ENCODE measurements around the gene FKBP15.
"Not testable (repeated sequence)": the region's sequence is repeated elsewhere in the genome, so short reads cannot be mapped to it uniquely, and the experiment has no call there.

FKBP15 gene

DNA sequence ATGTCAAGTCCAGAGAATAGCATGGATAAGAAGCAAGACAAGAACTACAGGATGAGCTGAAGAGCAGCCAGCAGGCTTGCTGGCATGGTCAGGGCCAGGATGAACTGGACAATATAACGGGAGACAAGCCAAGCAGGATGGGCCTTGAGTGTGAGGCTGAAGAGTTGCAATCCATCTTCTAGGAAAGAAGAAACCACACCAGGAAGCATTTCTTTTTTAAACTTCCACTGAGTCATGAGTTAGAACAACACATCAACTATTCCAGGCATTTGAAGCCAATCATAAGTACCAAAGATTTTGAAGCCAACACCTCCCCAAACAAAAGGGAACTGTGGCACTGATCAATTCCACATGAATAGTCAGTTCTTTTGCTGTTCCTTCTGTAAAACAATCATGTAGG is 43.0 kb downstream of the FKBP15 start:
- DNase-seq, result no peak

DNA sequence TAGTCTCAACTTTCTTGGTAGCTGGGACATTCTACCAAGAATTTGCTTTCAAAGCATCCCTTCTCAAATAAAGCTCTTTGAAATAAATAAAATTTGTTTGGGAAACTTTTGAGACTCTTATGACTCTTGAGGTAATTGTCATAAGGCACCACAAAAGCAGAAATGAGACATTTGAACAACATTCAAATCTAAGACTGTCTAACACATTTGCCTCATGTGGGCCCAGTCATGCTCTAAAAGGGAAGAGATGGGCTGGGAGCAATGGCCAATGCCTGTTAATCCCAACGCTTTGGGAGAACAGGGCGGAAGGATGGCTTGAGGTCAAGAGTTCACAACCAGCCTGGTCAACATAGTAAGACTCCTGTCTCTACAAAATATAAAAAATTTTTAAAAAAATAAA is 43.8 kb downstream of the FKBP15 start:
- DNase-seq, result no peak

DNA sequence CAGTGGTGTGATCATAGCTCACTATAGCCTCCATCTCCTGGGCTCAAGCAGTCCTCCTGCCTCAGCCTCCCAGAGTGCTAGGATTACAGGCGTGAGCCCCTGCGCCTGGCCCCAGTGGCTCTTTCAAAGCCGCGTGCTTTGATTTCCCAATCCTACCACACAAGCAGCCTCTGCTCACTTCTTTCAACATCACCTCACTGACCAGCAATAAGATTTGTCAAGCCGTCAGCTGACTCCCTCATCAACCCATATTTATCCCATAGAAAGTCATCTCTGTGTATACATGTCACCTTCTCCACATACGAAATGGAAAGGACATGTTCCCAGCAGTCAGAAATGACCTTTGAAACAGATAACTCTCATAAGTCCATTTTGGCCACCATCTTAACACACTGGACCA is 44.3 kb downstream of the FKBP15 start:
- DNase-seq, result no peak

- no peak for DNase-seq
Measured at GRCh38 chr9:113173341-113173740, 47.7 kb downstream of the FKBP15 start.

- no peak for DNase-seq
Measured at GRCh38 chr9:113168809-113169208, 52.3 kb downstream of the FKBP15 start.

- DNase-seq, result no peak
Measured at GRCh38 chr9:113166039-113166438, 55.0 kb downstream of the FKBP15 start.

GRCh38 chr9:113164536-113165300 is 56.4 kb downstream of the FKBP15 start:
- DNase-seq, result no peak

DNA sequence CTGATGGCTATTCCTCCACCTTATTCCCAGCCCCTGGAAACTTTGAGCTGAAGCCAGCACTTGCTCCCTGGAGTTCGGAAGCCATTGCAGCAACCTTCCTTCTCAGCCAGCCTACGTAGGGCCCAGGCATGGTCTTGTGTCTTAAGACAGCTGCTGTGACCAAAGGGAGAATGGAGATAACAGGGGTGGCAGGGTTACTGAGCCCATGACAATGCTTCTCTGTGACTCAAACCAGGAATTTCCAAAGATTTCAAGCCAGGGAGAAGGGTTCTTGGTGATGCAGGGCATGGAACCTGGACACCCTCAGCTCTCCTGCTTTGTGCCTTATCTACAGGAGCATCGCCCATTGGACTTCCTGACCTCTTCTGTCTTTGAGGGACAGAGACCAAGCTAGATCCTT is 58.1 kb downstream of the FKBP15 start:
- no peak for DNase-seq

DNA sequence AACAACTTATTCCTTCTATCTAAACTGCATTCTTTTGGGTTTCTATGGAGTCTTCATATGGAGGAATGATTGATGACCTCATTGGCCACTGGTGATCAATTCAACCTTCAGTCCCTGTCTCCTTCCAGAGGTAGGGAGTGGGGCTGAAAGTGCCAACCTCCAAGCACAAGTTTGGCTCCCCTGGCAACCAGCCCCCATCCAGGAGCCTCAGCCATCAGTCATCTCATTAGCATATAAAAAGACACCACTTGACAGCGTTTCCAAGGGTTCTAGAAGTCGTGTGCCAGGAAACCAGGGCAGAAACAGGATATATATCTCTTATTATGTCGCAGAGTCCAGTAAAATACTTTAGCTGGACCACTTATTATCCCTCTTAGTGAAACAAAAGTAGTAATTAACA is 60.5 kb downstream of the FKBP15 start:
- no peak for DNase-seq

GRCh38 chr9:113158446-113158845 is 62.6 kb downstream of the FKBP15 start:
- no peak for DNase-seq

DNA sequence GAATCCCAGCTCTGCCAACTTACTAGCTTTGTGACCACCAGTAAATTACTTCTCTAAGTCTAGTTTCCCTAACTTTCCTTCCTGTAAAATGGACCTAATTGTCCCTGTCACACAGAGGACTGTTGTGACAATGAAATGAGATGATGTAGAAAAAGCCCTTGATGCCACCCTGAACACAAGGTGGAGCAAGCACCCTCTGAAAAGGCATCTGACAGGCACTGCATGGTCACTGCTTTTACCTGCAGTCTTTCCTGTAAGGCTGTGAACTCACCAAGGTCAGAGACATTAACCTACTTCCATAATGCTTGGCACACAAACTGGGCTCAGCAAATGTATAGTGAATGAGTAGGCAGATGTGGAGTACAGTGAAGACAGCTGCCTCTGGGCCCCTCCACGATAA is 64.2 kb downstream of the FKBP15 start:
- no peak for DNase-seq

DNA sequence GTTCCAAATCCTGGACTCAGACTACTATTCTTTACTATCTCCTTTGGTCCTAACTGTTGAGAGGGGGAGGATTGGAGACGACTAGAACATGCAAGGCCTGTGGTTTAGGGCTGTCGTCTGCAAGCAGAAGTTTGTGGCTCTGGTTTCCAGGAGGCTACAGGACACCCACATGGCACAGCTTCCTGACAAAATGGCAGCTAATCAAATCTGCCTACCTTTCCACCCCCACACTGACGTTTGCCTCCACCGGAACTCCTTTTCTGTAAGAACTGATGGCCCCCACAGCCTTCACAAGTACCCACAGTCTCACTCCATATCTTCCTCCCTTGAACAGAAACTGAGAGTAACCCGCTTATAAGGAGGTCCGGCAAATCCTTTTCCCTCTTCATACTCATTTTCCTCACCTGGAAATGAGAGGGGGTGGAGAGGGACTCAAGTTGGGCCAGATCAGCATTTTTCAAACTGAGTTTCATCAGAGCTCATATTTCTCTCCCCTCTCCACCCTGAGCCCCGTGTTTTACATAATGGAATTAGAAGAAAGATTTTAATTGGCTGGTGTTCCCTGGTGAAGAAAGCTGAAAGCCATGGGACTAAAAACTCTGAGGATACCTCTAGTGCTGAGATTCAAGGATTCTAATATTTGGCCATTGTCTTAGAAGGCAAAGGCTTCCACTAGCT is 65.0 kb downstream of the FKBP15 start:
- no peak for DNase-seq

DNA sequence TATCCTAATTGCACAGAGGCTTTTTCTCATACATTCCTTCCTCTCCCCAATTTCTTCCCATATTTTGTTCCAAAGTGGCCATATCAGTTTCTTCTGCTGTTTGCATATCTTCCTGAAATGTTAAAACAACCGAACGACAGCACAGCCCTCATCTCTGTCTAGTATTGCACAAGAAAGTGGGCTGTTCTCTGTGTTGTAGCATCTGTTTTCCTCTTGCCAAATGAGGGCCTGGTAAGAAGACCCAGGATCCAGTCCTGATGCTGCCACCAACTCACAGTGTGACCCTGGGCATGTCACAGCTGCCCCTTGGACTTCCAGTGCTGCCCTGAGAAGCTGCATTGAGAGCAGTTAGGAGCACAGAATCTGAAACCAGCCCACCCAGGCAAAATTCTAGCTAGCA is 66.1 kb downstream of the FKBP15 start:
- DNase-seq, result no peak

DNA sequence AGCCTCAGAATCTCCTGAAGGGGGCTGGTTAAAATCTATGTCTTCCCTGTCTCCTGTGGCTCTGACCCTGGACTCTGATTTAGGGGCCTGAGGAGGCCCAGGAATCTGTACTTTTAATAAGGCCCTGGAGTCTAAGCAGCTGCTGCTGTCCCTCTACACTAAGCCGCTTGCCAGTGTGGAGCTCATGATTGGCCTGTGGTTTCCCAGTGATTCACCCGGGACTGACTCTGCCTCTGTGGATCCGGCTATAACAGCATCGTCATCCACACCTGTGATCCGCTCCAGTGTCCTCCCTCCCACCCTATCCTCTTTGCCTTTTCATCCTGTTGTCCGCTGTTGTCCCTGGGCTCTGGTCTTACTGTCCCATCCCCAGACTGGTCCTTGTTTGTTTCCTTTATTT is 66.6 kb downstream of the FKBP15 start:
- no peak for DNase-seq

DNA sequence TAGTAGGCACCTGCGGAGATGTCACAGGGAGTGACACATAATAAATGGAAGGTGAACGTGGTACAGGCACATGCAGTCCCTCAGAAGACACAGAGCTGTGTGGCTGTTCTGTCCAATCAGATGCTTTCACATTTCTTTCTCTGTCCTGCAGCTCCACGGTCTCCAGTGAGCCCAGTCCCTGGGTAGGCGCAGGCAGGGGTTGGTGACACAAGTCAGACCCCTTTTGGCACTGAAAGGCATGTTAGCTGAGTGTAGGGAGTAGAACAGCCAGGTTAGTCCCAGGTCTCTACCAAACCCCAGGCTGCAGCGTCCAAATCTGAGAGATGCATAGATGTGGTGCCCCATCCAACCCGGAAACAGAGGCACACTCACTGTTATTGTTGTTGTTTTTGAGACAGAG is 67.5 kb downstream of the FKBP15 start:
- DNase-seq, result no peak

DNA sequence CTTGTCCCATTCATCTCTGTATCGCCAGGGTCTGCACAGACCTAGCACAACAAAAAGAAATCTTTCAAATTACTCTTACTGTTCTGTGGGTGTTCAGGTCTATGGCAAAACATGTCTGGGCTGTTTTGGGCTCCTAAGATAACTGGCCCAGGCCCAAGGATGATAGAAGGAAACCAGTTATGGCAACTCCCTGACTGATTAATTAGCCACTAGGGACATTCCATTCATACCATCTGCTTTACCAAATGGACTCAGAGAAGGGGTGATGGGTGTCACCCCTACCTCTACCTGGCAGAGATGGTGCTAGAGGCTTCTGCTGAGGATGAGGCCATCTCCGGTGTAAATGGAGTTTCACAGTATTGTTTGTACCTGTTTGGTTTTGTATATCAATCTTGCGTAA is 68.4 kb downstream of the FKBP15 start:
- no peak for DNase-seq

DNA sequence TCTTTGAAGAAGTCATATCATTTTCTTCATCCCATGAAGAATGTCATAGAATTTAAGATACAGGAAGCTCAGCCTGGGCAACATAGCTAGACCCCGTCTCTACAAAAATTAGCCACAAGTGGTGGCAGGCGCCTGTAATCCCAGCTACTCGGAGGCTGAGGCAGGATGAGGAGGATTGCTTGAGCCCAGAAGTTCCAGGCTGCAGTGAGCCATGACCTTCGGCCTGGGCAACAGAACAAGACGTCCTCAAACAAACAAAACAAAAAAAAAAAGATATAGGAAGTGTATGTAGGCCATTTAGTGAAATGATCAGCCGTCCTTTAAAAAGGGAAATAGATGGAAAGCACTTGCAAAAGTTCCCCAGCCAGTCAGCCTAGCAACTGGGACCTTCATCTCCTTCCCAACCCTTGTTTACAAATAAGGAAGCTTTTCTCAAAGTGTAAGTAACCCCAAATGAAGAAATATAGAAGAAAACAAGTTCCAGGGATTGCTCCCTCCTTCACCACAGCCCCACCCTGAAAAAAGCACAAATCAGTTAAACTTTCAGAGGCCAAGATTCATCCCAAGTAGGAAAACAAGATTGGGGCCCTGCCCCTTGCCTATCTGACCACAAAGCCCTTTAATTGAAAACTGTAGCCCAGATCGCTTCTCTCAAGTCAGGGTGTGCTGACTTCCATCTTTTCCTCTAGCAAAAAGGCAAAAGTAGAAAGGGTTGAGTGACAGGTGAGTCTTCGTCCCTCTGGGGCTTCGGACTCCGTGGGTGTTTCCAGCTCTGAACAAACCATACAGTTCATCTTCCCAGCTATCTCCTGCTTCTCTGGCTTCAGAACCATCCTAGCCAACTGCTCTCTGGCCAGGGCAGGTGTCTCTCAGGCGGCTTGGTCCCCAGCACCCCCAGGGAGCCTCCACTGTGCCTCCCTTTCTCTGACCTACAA is 69.1 kb downstream of the FKBP15 start:
- DNase-seq, result no peak

GRCh38 chr9:113150670-113151611 is 70.1 kb downstream of the FKBP15 start, which contains the start of gene SLC31A2:
Gene SLC31A2 (plus strand): TSS chr9:113151007. CDS start chr9:113151075, 68 bp downstream.
- peak; percentile 74 for DNase-seq

- not testable (repeated sequence) for DNase-seq
Measured at GRCh38 chr9:113149561-113149960, 71.5 kb downstream of the FKBP15 start.

GRCh38 chr9:113148781-113149510 is 72.1 kb downstream of the FKBP15 start:
- no peak for DNase-seq

DNA sequence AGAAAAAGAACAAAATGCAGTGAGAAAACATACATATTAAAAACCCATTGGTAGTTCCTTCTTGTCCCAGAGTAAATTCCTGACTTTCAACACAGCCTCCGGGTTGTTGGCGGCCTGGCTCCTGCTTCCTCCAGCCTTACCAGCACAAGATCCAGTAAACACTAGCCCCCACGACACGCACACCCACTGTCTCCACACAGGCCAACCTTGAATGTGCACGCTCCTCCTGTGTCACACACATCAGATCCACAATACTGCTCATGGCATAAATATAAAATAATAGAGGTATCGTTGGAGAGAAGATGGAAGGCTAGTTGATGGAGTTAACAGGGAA is 72.7 kb downstream of the FKBP15 start:
- DNase-seq, result no peak

Data from DMS153 (cell line).